Activated CD4-positive, alpha-beta T cell treated with anti-CD3 and anti-CD28 coated beads for 4 hours (primary cell): ENCODE results near the gene AGBL3.
"Not testable (repeated sequence)": the region's sequence is repeated elsewhere in the genome, so short reads cannot be mapped to it uniquely, and the experiment has no call there.

Source experiments
- DNase-seq, 2 donors: peaks; one replicate each; pipeline ENCODE4 v3.0.0-alpha.2; 2020

Gene AGBL3

GRCh38 chr7:135169141-135169963, 183.0 kb downstream of the AGBL3 start:
- DNase-seq: peak; percentile 61 to 64

- DNase-seq: peak in 1 of 2 donors; percentile 23
Observed at GRCh38 chr7:135169964-135170273, 183.6 kb downstream of the AGBL3 start.

GRCh38 chr7:135170274-135170997, 184.1 kb downstream of the AGBL3 start, which contains the start of gene CYREN:
Gene CYREN, minus strand, starts transcription at chr7:135170707. Its CDS starts 1,785 bp downstream, at chr7:135168922.
- peak; percentile 90 for DNase-seq

- not testable (repeated sequence) for DNase-seq
Observed at GRCh38 chr7:135170998-135171481, 184.7 kb downstream of the AGBL3 start.

- not testable (repeated sequence) for DNase-seq
Observed at GRCh38 chr7:135171581-135172291, 185.4 kb downstream of the AGBL3 start.

- not testable (repeated sequence) for DNase-seq
Observed at GRCh38 chr7:135173916-135174315, 187.6 kb downstream of the AGBL3 start.

- no peak for DNase-seq
Observed at GRCh38 chr7:135174941-135175340, 188.6 kb downstream of the AGBL3 start.

- no peak for DNase-seq
Observed at GRCh38 chr7:135175931-135176330, 189.6 kb downstream of the AGBL3 start.

- DNase-seq: no peak
Observed at GRCh38 chr7:135177028-135177696, 190.9 kb downstream of the AGBL3 start.

GRCh38 chr7:135178364-135178763, 192.1 kb downstream of the AGBL3 start:
- no peak for DNase-seq

GRCh38 chr7:135179321-135179925, 193.1 kb downstream of the AGBL3 start:
- DNase-seq: no peak

GRCh38 chr7:135180122-135180521, 193.8 kb downstream of the AGBL3 start:
- no peak for DNase-seq

- DNase-seq: no peak
Observed at GRCh38 chr7:135181261-135181928, 195.1 kb downstream of the AGBL3 start.

GRCh38 chr7:135181929-135182678, 195.8 kb downstream of the AGBL3 start:
- DNase-seq: no peak

GRCh38 chr7:135183478-135183877, 197.2 kb downstream of the AGBL3 start:
- DNase-seq: no peak

- DNase-seq: no peak
Observed at GRCh38 chr7:135184254-135184841, 198.0 kb downstream of the AGBL3 start.
